Activated naive CD4-positive, alpha-beta T cell treated with Interleukin-2 at 50 U/mL for 16 hours (primary cell): Measurements from ENCODE around the gene GCH1.
"Not testable (repeated sequence)": the region's sequence is repeated elsewhere in the genome, so short reads cannot be mapped to it uniquely, and the experiment has no call there.

ENCODE experiments used
- DNase-seq: peaks from one replicate; pipeline ENCODE4 v3.0.0-alpha.2; 2020

Gene GCH1

GRCh38 chr14:54906075-54906474 is 3.4 kb upstream of the GCH1 start:
- DNase-seq: no peak

GRCh38 chr14:54902143-54902520 is 494 bp downstream of the GCH1 start:
- DNase-seq: peak; percentile 79

DNA sequence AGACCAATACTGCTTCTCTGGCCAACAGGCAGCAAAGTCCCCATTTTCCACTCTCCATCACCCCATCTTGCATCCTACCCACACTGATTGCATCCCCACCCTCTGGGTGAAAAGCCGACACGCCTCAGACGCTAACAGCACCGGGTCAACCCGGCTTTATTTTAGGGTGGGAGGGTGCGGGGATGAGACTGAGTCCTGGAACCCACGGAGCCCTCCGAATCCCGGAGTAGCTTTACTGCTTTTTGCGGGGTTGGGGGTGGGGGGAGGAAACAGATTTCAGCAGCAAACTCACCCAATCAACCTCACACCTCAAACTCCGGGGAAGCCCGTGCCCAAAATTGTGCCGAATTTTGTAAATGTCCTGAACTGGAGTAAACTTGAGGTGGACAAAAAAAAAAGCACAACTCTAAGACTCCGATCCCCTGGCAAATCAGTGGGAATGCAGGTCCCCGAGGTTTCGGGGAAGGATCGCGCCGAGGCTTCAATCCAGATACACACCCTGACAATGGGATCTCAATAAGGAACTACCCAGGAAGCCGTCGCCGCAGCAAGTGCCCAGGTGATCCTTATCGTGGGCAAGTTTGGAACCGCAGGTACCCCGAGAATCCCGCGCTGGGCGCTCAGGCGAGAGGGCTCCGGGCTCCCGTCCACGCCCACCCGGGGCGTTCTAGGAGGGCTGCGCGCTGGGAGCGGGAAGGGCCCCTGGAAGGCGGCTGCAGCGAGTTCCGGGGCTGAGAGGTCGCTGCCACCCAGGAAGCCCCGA is 1.1 kb downstream of the GCH1 start:
- peak; percentile 20 for DNase-seq

GRCh38 chr14:54899573-54899972 is 3.1 kb downstream of the GCH1 start:
- no peak for DNase-seq

DNA sequence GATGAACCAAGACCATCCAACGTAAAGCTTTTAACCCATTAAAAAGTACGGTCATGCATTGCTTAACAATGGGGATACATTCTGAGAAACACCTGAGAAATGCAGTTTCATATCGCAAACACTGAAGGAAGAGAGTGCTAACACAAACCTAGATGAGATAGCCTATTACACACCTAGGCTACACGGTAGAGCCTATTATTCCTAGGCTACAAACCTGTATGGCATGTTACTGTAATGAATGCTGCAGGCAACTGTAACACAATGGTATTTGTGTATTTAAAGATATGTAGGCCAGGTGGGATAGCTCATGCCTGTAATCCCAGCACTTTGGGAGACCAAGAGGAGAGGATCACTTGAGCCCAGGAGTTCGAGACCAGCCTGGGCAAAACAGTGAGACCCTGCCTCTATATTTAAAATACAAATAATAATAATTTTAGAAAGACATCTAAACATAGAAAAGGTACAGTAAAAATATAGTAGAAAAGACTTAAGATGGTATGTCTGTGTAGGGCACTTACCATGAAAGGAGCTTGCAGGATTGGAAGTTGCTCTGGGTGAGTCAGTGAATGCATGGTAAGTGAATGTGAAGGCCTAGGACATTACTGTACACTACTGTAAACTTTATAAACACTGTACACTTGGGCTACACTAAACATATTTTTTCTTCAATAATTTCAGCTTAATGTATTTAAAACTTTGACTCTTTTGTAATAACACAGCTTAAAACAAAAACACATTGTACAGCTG is 4.6 kb downstream of the GCH1 start:
- DNase-seq: not testable (repeated sequence)

DNA sequence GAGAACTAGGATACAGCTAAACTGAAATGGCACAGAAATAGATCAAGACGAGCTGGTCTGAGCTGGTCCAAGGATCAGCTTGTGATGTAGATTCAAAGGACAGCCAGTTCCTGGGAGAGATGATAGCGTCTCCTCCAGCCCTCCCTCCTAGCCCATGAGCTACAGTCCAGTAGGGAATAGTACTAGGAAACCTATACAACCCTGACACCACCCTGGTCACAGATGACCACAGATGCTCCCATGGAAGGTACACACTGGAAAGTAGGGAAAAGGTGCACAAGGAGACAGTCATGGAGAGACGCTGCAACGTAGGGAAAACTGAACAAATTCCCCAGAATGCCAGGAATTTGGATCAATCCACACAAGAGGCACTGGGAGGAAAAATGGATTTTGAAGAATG is 6.9 kb downstream of the GCH1 start:
- DNase-seq: no peak

GRCh38 chr14:54894995-54895394 is 7.6 kb downstream of the GCH1 start:
- no peak for DNase-seq

DNA sequence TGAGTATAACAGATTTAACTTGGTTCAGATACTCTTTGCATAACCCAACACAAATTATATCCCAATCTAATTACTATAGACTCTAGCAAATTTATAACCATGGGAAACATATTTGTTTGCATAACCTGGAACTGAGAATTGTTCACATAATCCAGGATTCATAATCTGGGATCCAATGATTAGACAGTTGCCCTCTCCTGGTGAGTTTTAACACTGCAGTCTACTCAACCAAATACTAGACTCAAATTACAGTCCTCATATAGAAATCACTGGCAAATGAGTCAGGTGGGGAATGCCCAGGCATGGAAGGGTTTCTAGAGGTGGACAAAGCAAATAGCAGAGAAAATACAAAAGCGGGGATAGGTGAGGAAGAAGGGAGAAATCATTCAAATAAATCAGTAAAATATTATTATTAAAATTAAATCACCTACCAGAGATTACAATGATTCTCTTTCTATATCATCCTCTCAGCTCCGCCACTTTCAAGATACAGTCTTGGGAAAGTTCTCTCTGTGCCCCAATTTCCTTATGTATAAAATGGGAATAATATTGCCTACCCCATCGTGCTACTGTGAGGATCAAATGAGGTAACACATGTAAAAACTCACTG is 9.4 kb downstream of the GCH1 start:
- DNase-seq: peak; percentile 26

GRCh38 chr14:54891471-54892245 is 11.0 kb downstream of the GCH1 start:
- DNase-seq: no peak

GRCh38 chr14:54890788-54891187 is 11.8 kb downstream of the GCH1 start:
- no peak for DNase-seq

GRCh38 chr14:54889919-54890318 is 12.7 kb downstream of the GCH1 start:
- DNase-seq: no peak

DNA sequence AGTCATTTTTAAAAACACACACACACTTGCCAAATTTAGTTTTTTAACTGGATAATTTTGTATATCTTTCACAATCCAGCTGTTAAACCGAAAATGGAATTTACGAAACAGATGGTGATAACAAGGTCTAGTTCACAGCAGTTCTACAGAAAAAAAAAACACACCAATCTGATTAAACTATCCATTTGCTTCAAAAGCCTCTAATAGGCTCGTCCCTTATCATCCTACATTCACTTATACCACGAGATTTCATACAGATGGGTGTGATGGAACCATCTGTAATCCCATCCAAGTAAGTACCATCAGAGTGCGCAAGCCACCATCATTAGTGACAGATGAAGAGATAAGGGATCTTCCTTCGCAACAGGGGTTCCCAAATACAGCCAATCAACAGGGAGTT is 20.1 kb downstream of the GCH1 start:
- no peak for DNase-seq

GRCh38 chr14:54881761-54882401 is 20.7 kb downstream of the GCH1 start:
- no peak for DNase-seq

- DNase-seq: peak; percentile 19
These were observed 21.3 kb downstream of the GCH1 start for GRCh38 chr14:54881235-54881760.

- no peak for DNase-seq
These were observed 25.0 kb downstream of the GCH1 start for GRCh38 chr14:54877703-54878021.

- DNase-seq: no peak
These were observed 25.5 kb downstream of the GCH1 start for GRCh38 chr14:54877015-54877702.

- DNase-seq: not testable (repeated sequence)
These were observed 27.0 kb downstream of the GCH1 start for GRCh38 chr14:54875648-54876047.

DNA sequence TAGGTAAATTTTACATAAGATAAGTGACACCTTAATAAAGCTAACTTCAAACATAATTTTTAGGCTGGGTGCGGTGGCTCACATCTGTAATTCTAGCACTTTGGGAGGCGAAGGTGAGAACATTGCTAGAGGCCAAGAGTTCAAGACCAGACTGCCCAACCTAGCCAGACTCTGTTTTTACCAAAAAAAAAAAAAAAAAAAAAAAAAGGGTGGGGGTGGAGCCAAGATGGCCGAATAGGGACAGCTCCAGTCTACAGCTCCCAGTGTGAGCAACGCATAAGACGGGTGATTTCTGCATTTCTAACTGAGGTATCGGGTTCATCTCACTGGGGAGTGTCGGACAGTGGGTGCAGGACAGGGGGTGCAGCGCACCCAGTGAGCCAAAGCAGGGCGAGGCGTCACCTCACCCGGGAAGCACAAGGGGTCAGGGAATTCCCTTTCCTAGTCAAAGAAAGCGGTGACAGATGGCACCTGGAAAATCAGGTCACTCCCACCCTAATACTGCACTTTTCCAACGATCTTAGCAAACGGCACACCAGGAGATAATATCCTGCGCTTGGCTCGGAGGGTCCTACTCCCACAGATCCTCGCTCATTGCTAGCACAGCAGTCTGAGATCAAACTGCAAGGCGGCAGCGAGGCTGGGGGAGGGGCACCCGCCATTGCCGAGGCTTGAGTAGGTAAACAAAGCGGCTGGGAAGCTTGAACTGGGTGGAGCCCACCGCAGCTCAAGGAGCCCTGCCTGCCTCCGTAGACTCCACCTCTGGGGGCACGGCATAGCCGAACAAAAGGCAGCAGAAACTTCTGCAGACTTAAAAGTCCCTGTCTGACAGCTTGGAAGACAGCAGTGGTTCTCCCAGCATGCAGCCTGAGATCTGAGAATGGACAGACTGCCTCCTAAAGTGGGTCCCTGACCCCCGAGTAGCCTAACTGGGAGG is 32.2 kb downstream of the GCH1 start:
- not testable (repeated sequence) for DNase-seq

DNA sequence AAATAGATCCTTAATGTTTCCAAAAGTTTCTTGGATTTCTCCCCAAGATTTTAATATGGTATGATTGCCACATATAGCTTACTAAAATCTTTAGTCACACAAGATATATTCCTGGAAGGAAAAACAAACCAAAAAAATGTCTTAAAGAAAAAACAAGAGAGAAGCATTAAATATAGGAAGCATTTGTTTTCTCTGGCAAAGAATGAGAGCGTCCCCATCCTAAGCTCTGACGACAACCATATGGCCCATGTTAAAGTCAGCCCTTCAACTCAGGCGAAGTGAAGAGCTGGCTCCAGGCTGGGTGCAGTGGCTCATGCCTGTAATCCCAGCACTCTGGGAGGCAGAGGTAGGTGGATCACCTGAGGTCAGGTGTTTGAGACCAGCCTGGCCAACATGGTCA is 35.6 kb downstream of the GCH1 start:
- no peak for DNase-seq

DNA sequence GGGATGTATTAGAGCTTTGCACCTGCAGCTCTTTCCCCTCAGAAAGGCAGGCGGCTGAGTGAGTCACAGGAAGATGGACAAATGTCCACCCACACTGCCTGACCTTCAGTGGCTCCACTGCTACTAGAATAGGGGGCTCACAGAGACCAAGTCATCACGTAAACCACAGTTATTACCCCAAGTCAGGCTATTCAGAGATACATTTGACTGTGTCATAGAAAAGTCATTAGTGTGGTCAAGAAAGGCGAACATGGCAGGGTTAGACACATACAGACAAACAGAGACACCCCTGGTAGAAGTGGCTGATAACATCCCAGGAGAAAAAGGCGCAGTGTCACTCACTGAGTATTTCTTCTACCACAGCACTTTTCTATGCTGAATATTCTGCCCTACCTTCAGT is 36.0 kb downstream of the GCH1 start:
- no peak for DNase-seq

- no peak for DNase-seq
These were observed 38.1 kb downstream of the GCH1 start for GRCh38 chr14:54864526-54864925.
